Measurements from ENCODE around the gene BICD1. TPM values are rescaled to one million over a fixed set of nuclear protein-coding genes. Genes with fewer than 3 reads are reported as not detected.

The BICD1 gene
- total and polyA plus RNA-seq, 2 of the 13 experiments (the other 11 are each of a cell fraction or from before 2014, with no cell fraction given), result 4.5 to 5.2 TPM

DNA sequence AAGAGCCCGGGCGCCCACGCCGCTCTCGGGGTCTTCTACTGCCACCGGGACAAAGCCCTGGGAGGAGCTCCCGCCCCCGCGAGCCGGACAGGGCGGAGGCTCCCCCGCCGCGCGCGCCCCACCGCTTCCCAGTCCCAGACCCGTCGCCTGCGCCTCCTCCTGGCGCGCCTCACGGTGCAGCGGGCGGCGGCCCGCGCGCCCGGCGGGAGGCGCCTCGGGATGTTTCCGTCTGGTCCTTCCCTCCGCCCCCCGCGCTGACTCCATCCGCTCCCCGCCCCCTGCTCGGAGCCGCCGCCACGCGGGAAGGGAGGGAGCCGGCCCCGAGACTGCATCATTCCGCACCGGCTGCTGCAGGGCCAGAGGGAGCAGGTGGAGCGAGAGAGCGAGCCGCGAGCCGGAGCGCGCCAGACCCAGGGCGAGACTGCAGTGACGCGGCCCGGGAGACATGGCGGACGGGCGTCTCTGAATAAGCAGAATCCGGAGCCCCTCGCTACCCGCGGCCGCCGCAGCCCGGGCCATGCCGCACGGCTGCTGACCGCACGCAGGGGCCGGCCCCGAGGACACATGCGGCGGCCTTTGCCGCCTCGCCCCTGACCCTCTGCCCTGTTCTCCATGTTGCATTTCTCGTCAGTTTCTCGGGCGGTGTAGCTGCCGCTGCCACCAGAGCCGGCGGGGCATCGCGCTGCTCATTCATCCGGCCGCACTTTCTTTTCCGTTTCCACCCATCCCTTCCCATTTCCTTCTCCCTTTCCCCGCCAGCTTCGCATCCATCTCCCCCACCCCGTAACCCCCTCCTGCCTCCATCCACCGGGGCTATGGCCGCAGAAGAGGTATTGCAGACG, at the start of gene BICD1 (continued):
- TF ChIP-seq, protein P1, sequence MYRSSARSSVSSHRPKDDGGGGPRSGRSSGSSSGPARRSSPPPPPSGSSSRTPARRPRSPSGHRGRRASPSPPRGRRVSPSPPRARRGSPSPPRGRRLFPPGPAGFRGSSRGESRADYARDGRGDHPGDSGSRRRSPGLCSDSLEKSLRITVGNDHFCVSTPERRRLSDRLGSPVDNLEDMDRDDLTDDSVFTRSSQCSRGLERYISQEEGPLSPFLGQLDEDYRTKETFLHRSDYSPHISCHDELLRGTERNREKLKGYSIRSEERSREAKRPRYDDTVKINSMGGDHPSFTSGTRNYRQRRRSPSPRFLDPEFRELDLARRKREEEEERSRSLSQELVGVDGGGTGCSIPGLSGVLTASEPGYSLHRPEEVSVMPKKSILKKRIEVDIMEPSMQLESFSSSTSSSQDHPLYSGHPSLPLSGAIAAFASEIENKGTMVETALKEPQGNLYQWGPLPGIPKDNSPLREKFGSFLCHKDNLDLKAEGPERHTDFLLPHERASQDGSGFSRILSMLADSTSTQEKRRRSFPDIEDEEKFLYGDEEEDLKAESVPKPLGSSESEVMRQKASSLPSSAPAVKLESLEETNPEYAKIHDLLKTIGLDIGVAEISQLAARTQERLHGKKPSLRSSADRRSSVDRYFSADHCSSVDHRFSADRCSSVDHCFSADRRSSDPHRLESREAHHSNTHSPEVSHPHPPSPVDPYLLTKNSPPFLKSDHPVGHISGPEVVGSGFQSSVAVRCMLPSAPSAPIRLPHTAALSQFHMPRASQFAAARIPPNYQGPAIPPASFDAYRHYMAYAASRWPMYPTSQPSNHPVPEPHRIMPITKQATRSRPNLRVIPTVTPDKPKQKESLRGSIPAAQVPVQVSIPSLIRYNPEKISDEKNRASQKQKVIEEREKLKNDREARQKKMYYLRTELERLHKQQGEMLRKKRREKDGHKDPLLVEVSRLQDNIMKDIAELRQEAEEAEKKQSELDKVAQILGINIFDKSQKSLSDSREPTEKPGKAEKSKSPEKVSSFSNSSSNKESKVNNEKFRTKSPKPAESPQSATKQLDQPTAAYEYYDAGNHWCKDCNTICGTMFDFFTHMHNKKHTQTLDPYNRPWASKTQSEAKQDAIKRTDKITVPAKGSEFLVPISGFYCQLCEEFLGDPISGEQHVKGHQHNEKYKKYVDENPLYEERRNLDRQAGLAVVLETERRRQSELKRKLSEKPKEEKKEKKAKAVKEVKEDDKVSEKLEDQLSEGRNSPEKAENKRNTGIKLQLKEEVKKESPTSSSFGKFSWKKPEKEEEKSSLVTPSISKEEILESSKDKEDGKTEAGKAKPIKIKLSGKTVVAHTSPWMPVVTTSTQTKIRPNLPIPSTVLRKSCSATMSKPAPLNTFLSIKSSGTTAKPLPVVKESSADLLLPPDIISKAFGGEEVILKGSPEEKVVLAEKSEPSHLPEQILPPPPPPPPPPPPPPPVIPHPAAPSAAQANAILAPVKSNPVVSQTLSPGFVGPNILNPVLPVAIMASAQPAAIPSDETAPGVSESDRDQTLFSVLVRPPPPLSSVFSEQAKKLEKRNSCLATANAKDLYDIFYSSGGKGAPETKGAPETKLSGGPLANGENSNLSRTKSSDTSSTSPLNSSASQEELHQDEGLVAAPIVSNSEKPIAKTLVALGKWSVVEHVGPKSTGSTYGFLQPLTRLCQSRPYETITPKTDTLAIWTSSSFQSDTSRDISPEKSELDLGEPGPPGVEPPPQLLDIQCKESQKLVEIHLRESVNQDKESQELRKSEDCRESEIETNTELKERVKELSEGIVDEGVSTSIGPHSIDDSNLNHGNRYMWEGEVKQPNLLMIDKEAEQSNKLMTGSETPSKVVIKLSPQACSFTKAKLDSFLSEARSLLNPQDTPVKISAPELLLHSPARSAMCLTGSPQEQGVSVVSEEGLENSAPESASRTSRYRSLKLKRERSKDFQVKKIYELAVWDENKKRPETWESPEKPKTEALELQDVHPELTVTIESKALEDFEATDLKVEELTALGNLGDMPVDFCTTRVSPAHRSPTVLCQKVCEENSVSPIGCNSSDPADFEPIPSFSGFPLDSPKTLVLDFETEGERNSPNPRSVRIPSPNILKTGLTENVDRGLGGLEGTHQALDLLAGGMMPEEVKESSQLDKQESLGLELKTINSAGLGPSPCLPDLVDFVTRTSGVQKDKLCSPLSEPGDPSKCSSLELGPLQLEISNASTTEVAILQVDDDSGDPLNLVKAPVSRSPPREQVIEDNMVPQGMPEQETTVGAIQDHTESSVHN (CRISPR knock-in tag; IDR thresholded peaks at IDR 0.05), result no peak
- TF ChIP-seq, protein P2, sequence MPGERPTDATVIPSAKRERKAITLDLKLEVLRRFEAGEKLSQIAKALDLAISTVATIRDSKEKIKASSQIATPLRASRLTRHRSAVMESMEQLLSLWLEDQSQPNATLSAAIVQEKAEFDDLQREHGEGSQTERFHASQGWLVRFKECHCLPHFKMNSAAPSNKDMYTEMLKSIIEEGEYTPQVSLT (CRISPR knock-in tag; IDR thresholded peaks at IDR 0.05; ENCODE audit: borderline replicate concordance, low read depth), result no peak
- TF ChIP-seq XRCC5 (optimal IDR thresholded peaks at IDR 0.05; ENCODE audit: low read length) (peak; percentile 55), ATF7-NPFF (CRISPR knock-in tag; IDR thresholded peaks at IDR 0.05; ENCODE audit: low read depth) (peak; percentile 80; the same call in 1 of the 2 replicates), ZNF550 (CRISPR knock-in tag; IDR thresholded peaks at IDR 0.05; ENCODE audit: borderline replicate concordance) (no peak), ZNF567 (CRISPR knock-in tag; IDR thresholded peaks at IDR 0.05; ENCODE audit: borderline replicate concordance) (no peak), ZNF136 (CRISPR knock-in tag; IDR thresholded peaks at IDR 0.05; ENCODE audit: low read depth) (no peak), ZNF17 (CRISPR knock-in tag; IDR thresholded peaks at IDR 0.05) (no peak), NFE2L1 (CRISPR knock-in tag; IDR thresholded peaks at IDR 0.05; ENCODE audit: borderline replicate concordance) (no peak), ZBTB3 (CRISPR knock-in tag; IDR thresholded peaks at IDR 0.05; ENCODE audit: borderline replicate concordance, low read depth) (no peak), ZNF747 (CRISPR knock-in tag; IDR thresholded peaks at IDR 0.05; ENCODE audit: borderline replicate concordance) (0 out of 2 replicates have a peak, but pooled peaks have one; percentile 29), HOXA5 (CRISPR knock-in tag; IDR thresholded peaks at IDR 0.05) (peak; percentile 69; the same call in 1 of the 2 replicates), MAF1 (CRISPR knock-in tag; IDR thresholded peaks at IDR 0.05; ENCODE audit: borderline replicate concordance) (no peak; the same call in 1 of the 2 replicates), FOXA3 (CRISPR knock-in tag; IDR thresholded peaks at IDR 0.05) (peak; percentile 42), PRPF4 (IDR thresholded peaks at IDR 0.05; ENCODE audit: low read depth, low read length, poor library complexity, severe bottlenecking) (no peak), ZNF572 (CRISPR knock-in tag; IDR thresholded peaks at IDR 0.05) (no peak), CHD2 (IDR thresholded peaks at IDR 0.05; ENCODE audit: low read depth, low read length) (peak; percentile 65; the same call in 1 of the 2 replicates)
- TF ChIP-seq, protein P3, sequence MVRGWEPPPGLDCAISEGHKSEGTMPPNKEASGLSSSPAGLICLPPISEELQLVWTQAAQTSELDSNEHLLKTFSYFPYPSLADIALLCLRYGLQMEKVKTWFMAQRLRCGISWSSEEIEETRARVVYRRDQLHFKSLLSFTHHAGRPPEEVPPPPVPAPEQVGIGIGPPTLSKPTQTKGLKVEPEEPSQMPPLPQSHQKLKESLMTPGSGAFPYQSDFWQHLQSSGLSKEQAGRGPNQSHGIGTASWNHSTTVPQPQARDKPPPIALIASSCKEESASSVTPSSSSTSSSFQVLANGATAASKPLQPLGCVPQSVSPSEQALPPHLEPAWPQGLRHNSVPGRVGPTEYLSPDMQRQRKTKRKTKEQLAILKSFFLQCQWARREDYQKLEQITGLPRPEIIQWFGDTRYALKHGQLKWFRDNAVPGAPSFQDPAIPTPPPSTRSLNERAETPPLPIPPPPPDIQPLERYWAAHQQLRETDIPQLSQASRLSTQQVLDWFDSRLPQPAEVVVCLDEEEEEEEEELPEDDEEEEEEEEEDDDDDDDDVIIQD (CRISPR knock-in tag; IDR thresholded peaks at IDR 0.05; ENCODE audit: low read depth), result no peak

All from HepG2 (cell line).